ENCODE data around the gene LGALS4.

GRCh38 chr19:38849147-38849859 is 36.6 kb upstream of the LGALS4 start:
- TF ChIP-seq CTCF (IDR thresholded peaks at IDR 0.05; ENCODE audit: low read length) = no peak
- TF ChIP-seq EZH2 (IDR thresholded peaks at IDR 0.05; ENCODE audit: borderline replicate concordance, low read length) = no peak
